IMR-90 (cell line): Measurements from ENCODE around the gene CCL27. TPM values are rescaled to one million over a fixed set of nuclear protein-coding genes. Genes with fewer than 3 reads are reported as not detected.

Experiments used
- ATAC-seq: fragments of 200-7000 bp; cut with Tn5 transposase; 2 replicates; pipeline ENCODE4 v1.9.1; 2020; ENCODE audit warnings: low read depth, mild to moderate bottlenecking, moderate library complexity
- BruUV-seq: library from RNA; stranded (reverse); fragments of 400-500 nt; replicated peaks from 2 replicates; lab custom pipeline; 2021; lab: Mats Ljungman, UMichigan
- CTCF ChIA-PET: fragments of 300-600 bp; formaldehyde crosslinking; extraction: SDS; loops from one replicate; lab custom pipeline; 2021; ENCODE audit warnings: antibody characterized with exemption; lab: Yijun Ruan, JAX
- POLR2A ChIA-PET: fragments of 300-600 bp; sonication (Branson Sonifier 250); formaldehyde crosslinking; loops from one replicate; lab custom pipeline; 2022; ENCODE audit warnings: antibody characterized with exemption; ENCODE audit not compliant: unreplicated experiment; lab: Charles Lee
- DNase-seq: peaks from one replicate; pipeline ENCODE4 v3.0.0; 2013
- H2AFZ ChIP-seq: replicated peaks from 2 replicates; pipeline ENCODE3; 2013; ENCODE audit warnings: low read length, mild to moderate bottlenecking; ENCODE audit not compliant: poor library complexity
- H2AK5ac ChIP-seq: 2 replicates; pipeline ENCODE4 v1.6.1; 2013; ENCODE audit warnings: low read depth, low read length, inconsistent platforms
- H2AK9ac ChIP-seq: replicated peaks from 2 replicates; pipeline ENCODE3; 2013; ENCODE audit warnings: mild to moderate bottlenecking, low read depth, low read length, moderate library complexity; ENCODE audit not compliant: poor library complexity
- H2BK120ac ChIP-seq: 2 replicates; pipeline ENCODE4 v1.6.1; 2013; ENCODE audit warnings: low read depth, low read length, inconsistent platforms
- H2BK15ac ChIP-seq: 3 replicates; pipeline ENCODE4 v1.6.1; 2013; ENCODE audit warnings: low read depth, low read length, inconsistent platforms
- H2BK20ac ChIP-seq: 2 replicates; pipeline ENCODE4 v1.6.1; 2013; ENCODE audit warnings: low read depth, mild to moderate bottlenecking, inconsistent platforms, low read length, moderate library complexity
- H2BK5ac ChIP-seq: 2 replicates; pipeline ENCODE4 v1.6.1; 2013; ENCODE audit warnings: mild to moderate bottlenecking, low read depth, low read length, inconsistent platforms; ENCODE audit not compliant: poor library complexity, severe bottlenecking
- H3K14ac ChIP-seq: replicated peaks from 2 replicates; pipeline ENCODE4 v1.6.1; 2013; ENCODE audit warnings: low read depth, low read length, inconsistent platforms
- H3K18ac ChIP-seq: 2 replicates; pipeline ENCODE4 v1.6.1; 2013; ENCODE audit warnings: low read depth, low read length, control low read depth
- H3K23ac ChIP-seq: 2 replicates; pipeline ENCODE4 v1.6.1; 2013; ENCODE audit warnings: low read depth, low read length, inconsistent platforms
- H3K27ac ChIP-seq: 2 replicates; pipeline ENCODE4 v1.5.1; 2013; ENCODE audit warnings: mild to moderate bottlenecking, control low read depth, low read length; ENCODE audit not compliant: insufficient read depth
- H3K27me3 ChIP-seq: 2 replicates; pipeline ENCODE4 v1.6.1; 2013; ENCODE audit warnings: low read length; ENCODE audit not compliant: control insufficient read depth, insufficient read depth
- H3K36me3 ChIP-seq: 2 replicates; pipeline ENCODE4 v1.6.1; 2013; ENCODE audit warnings: low read length, mixed read lengths; ENCODE audit not compliant: control insufficient read depth, insufficient read depth
- H3K4ac ChIP-seq: 2 replicates; pipeline ENCODE4 v1.6.1; 2013; ENCODE audit warnings: low read depth, low read length, inconsistent platforms
- H3K4me1 ChIP-seq: 2 replicates; pipeline ENCODE4 v1.6.1; 2013; ENCODE audit warnings: low read length, mixed read lengths; ENCODE audit not compliant: control insufficient read depth, insufficient read depth
- H3K4me2 ChIP-seq: 2 replicates; pipeline ENCODE4 v1.6.1; 2013; ENCODE audit warnings: low read depth, mild to moderate bottlenecking, control low read depth, low read length, moderate library complexity
- H3K4me3 ChIP-seq: 2 replicates; pipeline ENCODE4 v1.5.1; 2013; ENCODE audit warnings: low read depth, mild to moderate bottlenecking, control low read depth, low read length, moderate library complexity; ENCODE audit not compliant: insufficient read depth
- H3K56ac ChIP-seq: 2 replicates; pipeline ENCODE4 v1.6.1; 2013; ENCODE audit warnings: low read length, inconsistent platforms; ENCODE audit not compliant: insufficient read depth; ENCODE audit errors: extremely low read depth
- H3K79me1 ChIP-seq, 2 experiments: 2 replicates each; pipeline ENCODE4 v1.6.1; 2013; ENCODE audit warnings: low read length in 2 of 2, inconsistent platforms in 1 of 2, low read depth in 1 of 2
- H3K9ac ChIP-seq: 2 replicates; pipeline ENCODE4 v1.6.1; 2013; ENCODE audit warnings: low read depth, low read length, control low read depth
- H3K9me1 ChIP-seq: 2 replicates; pipeline ENCODE4 v1.6.1; 2013; ENCODE audit warnings: low read length, inconsistent platforms; ENCODE audit not compliant: insufficient read depth
- H3K9me3 ChIP-seq: 2 replicates; pipeline ENCODE4 v1.6.1; 2013; ENCODE audit warnings: low read length; ENCODE audit not compliant: control insufficient read depth, insufficient read depth
- H4K20me1 ChIP-seq: 2 replicates; pipeline ENCODE4 v1.6.1; 2013; ENCODE audit warnings: low read length, inconsistent platforms; ENCODE audit not compliant: insufficient read depth
- H4K5ac ChIP-seq: 2 replicates; pipeline ENCODE4 v1.6.1; 2013; ENCODE audit warnings: mild to moderate bottlenecking, low read depth, low read length, control low read depth
- H4K8ac ChIP-seq, 2 experiments: 2 replicates each; pipeline ENCODE4 v1.6.1; 2013; ENCODE audit warnings: low read depth in 2 of 2, low read length in 2 of 2, control low read depth in 1 of 2, inconsistent platforms in 1 of 2
- H4K91ac ChIP-seq: 2 replicates; pipeline ENCODE4 v1.6.1; 2013; ENCODE audit warnings: low read depth, low read length, inconsistent platforms; ENCODE audit not compliant: insufficient read depth
- CEBPB ChIP-seq: IDR thresholded peaks from 2 replicates; pipeline ENCODE4 v1.6.1; 2012; ENCODE audit warnings: low read depth, low read length, improper control_type of control experiment
- CHD1 ChIP-seq: IDR thresholded peaks from 2 replicates; pipeline ENCODE4 v1.6.1; 2012; ENCODE audit warnings: low read depth, low read length, improper control_type of control experiment
- CTCF ChIP-seq: conservative IDR thresholded peaks from 2 replicates; pipeline ENCODE4 v1.5.1; 2012; ENCODE audit warnings: mild to moderate bottlenecking, low read depth, low read length, improper control_type of control experiment
- ELK1 ChIP-seq: fragments of 150-350 bp; IDR thresholded peaks from 2 replicates; pipeline ENCODE4 v1.6.1; 2016; ENCODE audit warnings: low read depth, mild to moderate bottlenecking, low read length, moderate library complexity, borderline replicate concordance
- FOS ChIP-seq: fragments of 150-350 bp; IDR thresholded peaks from 2 replicates; pipeline ENCODE4 v1.6.1; 2016; ENCODE audit warnings: low read depth, low read length
- MAFK ChIP-seq: IDR thresholded peaks from 2 replicates; pipeline ENCODE4 v1.6.1; 2012; ENCODE audit warnings: low read depth, low read length, improper control_type of control experiment
- MAZ ChIP-seq: IDR thresholded peaks from 2 replicates; pipeline ENCODE4 v1.6.1; 2012; ENCODE audit warnings: low read depth, mild to moderate bottlenecking, low read length, improper control_type of control experiment, moderate library complexity, borderline replicate concordance
- MXI1 ChIP-seq: IDR thresholded peaks from 2 replicates; pipeline ENCODE4 v1.6.1; 2012; ENCODE audit warnings: low read depth, mild to moderate bottlenecking, low read length, moderate library complexity, borderline replicate concordance
- POLR2A ChIP-seq: IDR thresholded peaks from 2 replicates; pipeline ENCODE4 v1.6.1; 2012; ENCODE audit warnings: mild to moderate bottlenecking, low read depth, low read length
- RAD21 ChIP-seq: IDR thresholded peaks from 2 replicates; pipeline ENCODE4 v1.6.1; 2012; ENCODE audit warnings: low read length, improper control_type of control experiment
- RCOR1 ChIP-seq: IDR thresholded peaks from 2 replicates; pipeline ENCODE4 v1.6.1; 2012; ENCODE audit warnings: mild to moderate bottlenecking, low read length, improper control_type of control experiment; ENCODE audit not compliant: insufficient replicate concordance
- RFX5 ChIP-seq: IDR thresholded peaks from 2 replicates; pipeline ENCODE4 v1.8.0; 2012; ENCODE audit warnings: low read depth, mild to moderate bottlenecking, low read length, moderate library complexity
- SMC3 ChIP-seq: fragments of 150-350 bp; IDR thresholded peaks from 2 replicates; pipeline ENCODE4 v1.6.1; 2016; ENCODE audit warnings: low read depth, mild to moderate bottlenecking, antibody characterized with exemption, low read length, moderate library complexity
- USF2 ChIP-seq: fragments of 150-350 bp; IDR thresholded peaks from 2 replicates; pipeline ENCODE4 v1.6.1; 2017; ENCODE audit warnings: mild to moderate bottlenecking, antibody characterized with exemption, low read length, low read depth
- WGBS, 2 experiments: methylation state at CpG; one replicate each; pipeline versions ENCODE4 v1.1.5 to v1.1.7; 2013; ENCODE audit warnings: missing lambda C conversion rate in 2 of 2; ENCODE audit not compliant: insufficient read length in 1 of 2; ENCODE audit errors: extremely low coverage in 2 of 2; 5-methylcytosine and 5-hydroxymethylcytosine counted together
- dilution Hi-C: fragments of 300-500 bp; cut with HindIII; formaldehyde crosslinking; loops from one replicate; pipeline ENCODE4 v1.14.3; 2018; ENCODE audit warnings: low sequenced_read_pairs; ENCODE audit not compliant: unreplicated experiment
- in situ Hi-C: fragments of 300-500 bp; cut with MboI; formaldehyde crosslinking; loops from 3 replicates; pipeline ENCODE4 v1.14.3; 2019; ENCODE audit warnings: low sequenced_read_pairs, inconsistent platforms, mixed read lengths
- intact Hi-C: fragments of 100-400 bp; cut with micrococcal nuclease; formaldehyde crosslinking; loops from 2 replicates; pipeline ENCODE4 v1.10.0; 2022
- polyA plus RNA-seq, 3 experiments: library from polyadenylated mRNA; depleted of rRNA; stranded (reverse); fragments of >200 nt; gene quantifications; 2 replicates each; pipeline ENCODE4 v1.2.3, GENCODE V29; 2012; ENCODE audit warnings: low replicate concordance in 1 of 3
- total RNA-seq: library from RNA; depleted of rRNA; stranded (reverse); fragments of >200 nt; gene quantifications from 2 replicates; pipeline ENCODE4 v1.2.3, GENCODE V29; 2012

CCL27 gene
- total and polyA plus RNA-seq, 2 of the 4 experiments (the other 2 are of a cell fraction): 0.18 to 0.26 TPM

GRCh38 chr9:34635556-34635955 lies 26.9 kb downstream of the CCL27 start:
- Histone ChIP-seq H3K9me1 (peaks cover 13% of the 10 kb centered on the region; the same call in 1 of the 2 replicates), H4K5ac (no peak overlapping the region), H3K36me3 (peaks cover 6% of the 10 kb centered on the region), H2BK20ac (no peak overlapping the region), H3K18ac (no peak overlapping the region), H2BK15ac (no peak overlapping the region), H3K14ac (no peak overlapping the region), H2AFZ (no peak overlapping the region), H2BK120ac (no peak overlapping the region), H3K23ac (no peak overlapping the region), H2BK5ac (no peak overlapping the region), H4K8ac (no peak overlapping the region), H3K4me1 (peaks cover 4% of the 10 kb centered on the region), H4K91ac (no peak overlapping the region), H3K9me3 (no peaks in the 10 kb centered on the region), H3K4ac (no peak overlapping the region), H3K9ac (no peak overlapping the region), H3K4me2 (no peak overlapping the region), H4K20me1 (peaks cover 9% of the 10 kb centered on the region; the same call in 1 of the 2 replicates), H3K27ac (no peak overlapping the region), H2AK5ac (no peak overlapping the region), H2AK9ac (no peak overlapping the region), H3K56ac (no peak overlapping the region), H3K79me1 (peaks cover 13 to 36% of the 10 kb centered on the region in 2 experiments), H3K4me3 (no peak overlapping the region), H3K27me3 (peaks cover 7% of the 10 kb centered on the region)
- TF ChIP-seq FOS (no peak), RFX5 (no peak), CTCF (no peak), MXI1 (no peak), SMC3 (no peak), USF2 (no peak), CEBPB (no peak), RAD21 (no peak), ELK1 (no peak), RCOR1 (no peak), POLR2A (no peak), MAZ (no peak), CHD1 (no peak), MAFK (no peak)
- dilution Hi-C loops (no loop called here), intact Hi-C loops (no loop called here), in situ Hi-C loops (no loop called here)
- no TSS peak for BruUV-seq
- ChIA-PET CTCF (no interaction called here), POLR2A (no interaction called here)
- DNase-seq (no peak), ATAC-seq (no peak)
- 92% methylated on average over 3 of the region's 14 CpGs; no CpG with 5 or more reads in 1 of the 2 experiments for WGBS, 2 experiments
